HCT116 (cell line): ENCODE results near the gene C1QL3. TPM values are rescaled to one million over a fixed set of nuclear protein-coding genes. Genes with fewer than 3 reads are reported as not detected.

Experiments
- ATAC-seq: fragments of 200-7000 bp; cut with Tn5 transposase; 2 replicates; pipeline ENCODE4 v1.9.1; 2020; ENCODE audit warnings: mild to moderate bottlenecking, moderate library complexity
- BruUV-seq: library from RNA; stranded (reverse); fragments of 400-500 nt; replicated peaks from 2 replicates; lab custom pipeline; 2021; lab: Mats Ljungman, UMichigan
- CTCF ChIA-PET: fragments of 300-600 bp; sonication (Branson Sonifier 250); formaldehyde crosslinking; loops from one replicate; lab custom pipeline; 2021; ENCODE audit warnings: antibody characterized with exemption; lab: Charles Lee
- POLR2A ChIA-PET: fragments of 300-600, 350-600 bp; sonication (Branson Sonifier 250); formaldehyde crosslinking; loops from one replicate; lab custom pipeline; 2021; ENCODE audit warnings: antibody characterized with exemption; lab: Charles Lee
- RAD21 ChIA-PET, 2 experiments: fragments of 300-600 bp; sonication (Branson Sonifier 250); formaldehyde crosslinking; loops; one replicate each; lab custom pipeline; 2023; ENCODE audit warnings: low total read pairs in 2 of 2; ENCODE audit not compliant: uncharacterized antibody in 2 of 2, unreplicated experiment in 2 of 2, low non-redundant PET in 1 of 2; lab: Charles Lee
- DNase-seq: peaks from one replicate; pipeline ENCODE4 v3.0.0-alpha.2; 2010; ENCODE audit warnings: low read depth, low spot score
- H2AFZ ChIP-seq: fragments of 200-600 bp; shearing (Covaris generic), sonication (generic); 2 replicates; pipeline ENCODE4 v1.6.1; 2017; ENCODE audit warnings: low read depth, mixed run types, mixed read lengths, antibody characterized with exemption, low read length; ENCODE audit not compliant: poor library complexity, severe bottlenecking
- H3K27ac ChIP-seq: 2 replicates; pipeline ENCODE4 v1.5.1; 2012; ENCODE audit warnings: low read depth, low read length
- H3K27me3 ChIP-seq: fragments of 200-600 bp; sonication (generic); 2 replicates; pipeline ENCODE4 v1.6.1; 2016; ENCODE audit warnings: mixed run types, low read length, mixed read lengths; ENCODE audit not compliant: insufficient read depth
- H3K36me3 ChIP-seq, 2 experiments: fragments of 200-500 bp in 1 of 2; fragments of 200-600 bp in 1 of 2; sonication (Bioruptor generic) in 1 of 2; sonication (generic) in 1 of 2; 2 replicates each; pipeline versions ENCODE4 v1.5.1 to v1.6.1; 2014 to 2016; ENCODE audit warnings: low read length in 2 of 2, inconsistent platforms in 1 of 2, mixed read lengths in 1 of 2, mixed run types in 1 of 2; ENCODE audit not compliant: insufficient read depth in 2 of 2, control insufficient read depth in 1 of 2
- H3K4me1 ChIP-seq, 2 experiments: fragments of 200-600 bp in 1 of 2; sonication (generic) in 1 of 2; 2 replicates each; pipeline versions ENCODE4 v1.5.1 to v1.6.1; 2012 to 2017; ENCODE audit warnings: low read length in 2 of 2, inconsistent platforms in 1 of 2, mild to moderate bottlenecking in 1 of 2, mixed read lengths in 1 of 2, mixed run types in 1 of 2, moderate library complexity in 1 of 2; ENCODE audit not compliant: insufficient read depth in 2 of 2, control insufficient read depth in 1 of 2
- H3K4me2 ChIP-seq: fragments of 200-600 bp; sonication (generic); 2 replicates; pipeline ENCODE4 v1.6.1; 2017; ENCODE audit warnings: mixed run types, low read length, mixed read lengths
- H3K4me3 ChIP-seq, 2 experiments: fragments of 200-600 bp in 1 of 2; sonication (generic) in 1 of 2; replicated peaks in 1 of 2; 2 replicates each; pipeline ENCODE4 v1.5.1; 2011 to 2016; ENCODE audit warnings: low read length in 2 of 2, control low read depth in 1 of 2, low read depth in 1 of 2, mild to moderate bottlenecking in 1 of 2, mixed read lengths in 1 of 2, mixed run types in 1 of 2
- H3K79me2 ChIP-seq: fragments of 200-600 bp; sonication (generic); 2 replicates; pipeline ENCODE4 v1.6.1; 2017; ENCODE audit warnings: mild to moderate bottlenecking, mixed run types, low read length, moderate library complexity, mixed read lengths; ENCODE audit not compliant: insufficient read depth
- H3K9ac ChIP-seq: fragments of 200-600 bp; sonication (generic); 2 replicates; pipeline ENCODE4 v1.6.1; 2016; ENCODE audit warnings: low read length, mixed read lengths
- H3K9me2 ChIP-seq: fragments of 200-600 bp; sonication (generic), shearing (Covaris generic); 2 replicates; pipeline ENCODE4 v1.6.1; 2017; ENCODE audit warnings: mixed run types, mild to moderate bottlenecking, moderate library complexity; ENCODE audit not compliant: insufficient read depth
- H3K9me3 ChIP-seq, 2 experiments: fragments of 200-500 bp in 1 of 2; fragments of 200-600 bp in 1 of 2; sonication (Bioruptor generic) in 1 of 2; sonication (generic) in 1 of 2; 2 replicates each; pipeline ENCODE4 v1.6.1; 2014 to 2017; ENCODE audit warnings: low read length in 2 of 2, mixed read lengths in 2 of 2, inconsistent platforms in 1 of 2, low read depth in 1 of 2, mild to moderate bottlenecking in 1 of 2, mixed run types in 1 of 2, moderate library complexity in 1 of 2; ENCODE audit not compliant: control insufficient read depth in 1 of 2, insufficient read depth in 1 of 2
- H4K20me1 ChIP-seq: fragments of 200-600 bp; sonication (generic), shearing (Covaris generic); 2 replicates; pipeline ENCODE4 v1.6.1; 2017; ENCODE audit warnings: mixed run types, mild to moderate bottlenecking, moderate library complexity; ENCODE audit not compliant: insufficient read depth
- POLR2A ChIP-seq: IDR thresholded peaks from 2 replicates; pipeline ENCODE4 v1.7.0; 2011; ENCODE audit warnings: borderline replicate concordance; ENCODE audit not compliant: insufficient read depth, insufficient read length; ENCODE audit errors: extremely low read depth
- RAD21 ChIP-seq: IDR thresholded peaks from 2 replicates; pipeline ENCODE4 v1.6.1; 2012; ENCODE audit warnings: low read depth, mild to moderate bottlenecking
- SP1 ChIP-seq: IDR thresholded peaks from 2 replicates; pipeline ENCODE4 v1.6.1; 2012; ENCODE audit warnings: low read depth
- YY1 ChIP-seq: IDR thresholded peaks from 2 replicates; pipeline ENCODE4 v1.6.1; 2011; ENCODE audit warnings: low read length, low read depth, moderate library complexity, mild to moderate bottlenecking; ENCODE audit not compliant: insufficient replicate concordance; ENCODE audit errors: extremely low read depth
- ZFX ChIP-seq: fragments of 450-650 bp; IDR thresholded peaks from 2 replicates; pipeline ENCODE4 v1.6.1; 2017
- ZNF274 ChIP-seq: fragments of 200-500 bp; sonication (Bioruptor generic); IDR thresholded peaks from 2 replicates; pipeline ENCODE4 v1.6.1; 2014; ENCODE audit warnings: mild to moderate bottlenecking, low read depth, low read length, inconsistent platforms
- intact Hi-C: fragments of 100-400 bp; cut with micrococcal nuclease; formaldehyde crosslinking; loops from 2 replicates; pipeline ENCODE4 v1.10.0; 2022
- total RNA-seq: library from RNA; stranded (reverse); gene quantifications from one replicate; pipeline ENCODE4 v1.2.1, GENCODE V29; 2021; ENCODE audit not compliant: unreplicated experiment
- TF ChIP-seq, protein P1 (sequence below), 3 experiments: fragments of 200-600 bp in 1 of 3; sonication (generic) in 1 of 3; IDR thresholded peaks in 2 of 3; conservative IDR thresholded peaks in 1 of 3; 2 replicates each; pipeline ENCODE4 v1.5.1; 2012 to 2017; ENCODE audit warnings: low read depth in 2 of 3, low read length in 2 of 3, antibody characterized with exemption in 1 of 3, borderline replicate concordance in 1 of 3, control low read depth in 1 of 3, mild to moderate bottlenecking in 1 of 3, mixed read lengths in 1 of 3, mixed run types in 1 of 3, moderate library complexity in 1 of 3; ENCODE audit not compliant: insufficient read depth in 1 of 3
- TF ChIP-seq, protein P2 (sequence below): IDR thresholded peaks from 2 replicates; pipeline ENCODE4 v1.6.1; 2011; ENCODE audit warnings: mild to moderate bottlenecking, low read length, moderate library complexity; ENCODE audit not compliant: insufficient replicate concordance; ENCODE audit errors: extremely low read depth
- TF ChIP-seq, protein P3 (sequence below): IDR thresholded peaks from 2 replicates; pipeline ENCODE4 v1.6.1; 2012; ENCODE audit warnings: low read depth

The C1QL3 gene
- total RNA-seq, 1 experiment from 2014 or later = not detected

DNA sequence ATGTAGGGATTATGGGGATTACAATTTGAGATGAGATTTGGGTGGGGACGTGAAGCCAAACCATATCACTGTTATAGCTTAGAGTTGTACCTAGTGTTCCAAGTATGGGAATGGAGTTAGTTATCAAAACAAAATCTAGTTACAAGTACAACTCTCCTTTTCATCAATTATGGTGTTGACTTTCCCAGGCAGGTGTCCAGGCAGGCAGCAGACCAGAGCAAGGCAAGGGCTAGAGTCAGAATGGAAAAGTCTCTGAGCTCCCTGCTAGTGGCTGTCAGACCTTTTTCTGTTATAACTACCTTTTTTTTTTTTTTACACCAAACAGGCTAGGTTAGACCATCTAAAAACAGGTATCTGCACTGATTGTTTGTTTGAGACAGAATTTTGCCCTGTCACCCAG is 55.7 kb downstream of the C1QL3 start:
- H3K4me1 ChIP-seq = peaks cover 0 to 7% of the 10 kb centered on the region in 2 experiments; a peak in 1 of 4 replicates
- no peak overlapping the region for H3K4me2 ChIP-seq
- ChIA-PET RAD21 (no interaction called here), CTCF (no interaction called here), POLR2A (no interaction called here)
- H3K9me3 ChIP-seq = no peaks in the 10 kb centered on the region
- H2AFZ ChIP-seq = no peak overlapping the region
- TF ChIP-seq SP1 (no peak), ZFX (no peak), ZNF274 (no peak), POLR2A (no peak), YY1 (no peak), RAD21 (no peak)
- TF ChIP-seq, protein P1, sequence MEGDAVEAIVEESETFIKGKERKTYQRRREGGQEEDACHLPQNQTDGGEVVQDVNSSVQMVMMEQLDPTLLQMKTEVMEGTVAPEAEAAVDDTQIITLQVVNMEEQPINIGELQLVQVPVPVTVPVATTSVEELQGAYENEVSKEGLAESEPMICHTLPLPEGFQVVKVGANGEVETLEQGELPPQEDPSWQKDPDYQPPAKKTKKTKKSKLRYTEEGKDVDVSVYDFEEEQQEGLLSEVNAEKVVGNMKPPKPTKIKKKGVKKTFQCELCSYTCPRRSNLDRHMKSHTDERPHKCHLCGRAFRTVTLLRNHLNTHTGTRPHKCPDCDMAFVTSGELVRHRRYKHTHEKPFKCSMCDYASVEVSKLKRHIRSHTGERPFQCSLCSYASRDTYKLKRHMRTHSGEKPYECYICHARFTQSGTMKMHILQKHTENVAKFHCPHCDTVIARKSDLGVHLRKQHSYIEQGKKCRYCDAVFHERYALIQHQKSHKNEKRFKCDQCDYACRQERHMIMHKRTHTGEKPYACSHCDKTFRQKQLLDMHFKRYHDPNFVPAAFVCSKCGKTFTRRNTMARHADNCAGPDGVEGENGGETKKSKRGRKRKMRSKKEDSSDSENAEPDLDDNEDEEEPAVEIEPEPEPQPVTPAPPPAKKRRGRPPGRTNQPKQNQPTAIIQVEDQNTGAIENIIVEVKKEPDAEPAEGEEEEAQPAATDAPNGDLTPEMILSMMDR (IDR thresholded peaks at IDR 0.05 in 2 of 3, conservative IDR thresholded peaks at IDR 0.05 in 1 of 3; ENCODE audit: borderline replicate concordance in 1 of 3, insufficient read depth in 1 of 3, low read depth in 2 of 3, low read length in 2 of 3) = no peak
- TF ChIP-seq, protein P2, sequence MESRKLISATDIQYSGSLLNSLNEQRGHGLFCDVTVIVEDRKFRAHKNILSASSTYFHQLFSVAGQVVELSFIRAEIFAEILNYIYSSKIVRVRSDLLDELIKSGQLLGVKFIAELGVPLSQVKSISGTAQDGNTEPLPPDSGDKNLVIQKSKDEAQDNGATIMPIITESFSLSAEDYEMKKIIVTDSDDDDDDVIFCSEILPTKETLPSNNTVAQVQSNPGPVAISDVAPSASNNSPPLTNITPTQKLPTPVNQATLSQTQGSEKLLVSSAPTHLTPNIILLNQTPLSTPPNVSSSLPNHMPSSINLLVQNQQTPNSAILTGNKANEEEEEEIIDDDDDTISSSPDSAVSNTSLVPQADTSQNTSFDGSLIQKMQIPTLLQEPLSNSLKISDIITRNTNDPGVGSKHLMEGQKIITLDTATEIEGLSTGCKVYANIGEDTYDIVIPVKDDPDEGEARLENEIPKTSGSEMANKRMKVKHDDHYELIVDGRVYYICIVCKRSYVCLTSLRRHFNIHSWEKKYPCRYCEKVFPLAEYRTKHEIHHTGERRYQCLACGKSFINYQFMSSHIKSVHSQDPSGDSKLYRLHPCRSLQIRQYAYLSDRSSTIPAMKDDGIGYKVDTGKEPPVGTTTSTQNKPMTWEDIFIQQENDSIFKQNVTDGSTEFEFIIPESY = no peak
- TF ChIP-seq, protein P3, sequence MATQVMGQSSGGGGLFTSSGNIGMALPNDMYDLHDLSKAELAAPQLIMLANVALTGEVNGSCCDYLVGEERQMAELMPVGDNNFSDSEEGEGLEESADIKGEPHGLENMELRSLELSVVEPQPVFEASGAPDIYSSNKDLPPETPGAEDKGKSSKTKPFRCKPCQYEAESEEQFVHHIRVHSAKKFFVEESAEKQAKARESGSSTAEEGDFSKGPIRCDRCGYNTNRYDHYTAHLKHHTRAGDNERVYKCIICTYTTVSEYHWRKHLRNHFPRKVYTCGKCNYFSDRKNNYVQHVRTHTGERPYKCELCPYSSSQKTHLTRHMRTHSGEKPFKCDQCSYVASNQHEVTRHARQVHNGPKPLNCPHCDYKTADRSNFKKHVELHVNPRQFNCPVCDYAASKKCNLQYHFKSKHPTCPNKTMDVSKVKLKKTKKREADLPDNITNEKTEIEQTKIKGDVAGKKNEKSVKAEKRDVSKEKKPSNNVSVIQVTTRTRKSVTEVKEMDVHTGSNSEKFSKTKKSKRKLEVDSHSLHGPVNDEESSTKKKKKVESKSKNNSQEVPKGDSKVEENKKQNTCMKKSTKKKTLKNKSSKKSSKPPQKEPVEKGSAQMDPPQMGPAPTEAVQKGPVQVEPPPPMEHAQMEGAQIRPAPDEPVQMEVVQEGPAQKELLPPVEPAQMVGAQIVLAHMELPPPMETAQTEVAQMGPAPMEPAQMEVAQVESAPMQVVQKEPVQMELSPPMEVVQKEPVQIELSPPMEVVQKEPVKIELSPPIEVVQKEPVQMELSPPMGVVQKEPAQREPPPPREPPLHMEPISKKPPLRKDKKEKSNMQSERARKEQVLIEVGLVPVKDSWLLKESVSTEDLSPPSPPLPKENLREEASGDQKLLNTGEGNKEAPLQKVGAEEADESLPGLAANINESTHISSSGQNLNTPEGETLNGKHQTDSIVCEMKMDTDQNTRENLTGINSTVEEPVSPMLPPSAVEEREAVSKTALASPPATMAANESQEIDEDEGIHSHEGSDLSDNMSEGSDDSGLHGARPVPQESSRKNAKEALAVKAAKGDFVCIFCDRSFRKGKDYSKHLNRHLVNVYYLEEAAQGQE = no peak
- no peaks in the 10 kb centered on the region for H3K36me3 ChIP-seq
- BruUV-seq = no TSS peak
- DNase-seq (no peak), ATAC-seq (no peak)
- intact Hi-C loops = no loop called here
- no peaks in the 10 kb centered on the region for H3K9me2 ChIP-seq
- 0 out of 2 replicates have a peak, but pooled peaks cover 5% of the 10 kb centered on the region for H4K20me1 ChIP-seq
- no peak overlapping the region for H3K27ac ChIP-seq
- H3K27me3 ChIP-seq = no peaks in the 10 kb centered on the region
- no peak overlapping the region for H3K9ac ChIP-seq
- peaks cover 11% of the 10 kb centered on the region for H3K79me2 ChIP-seq
- no peak overlapping the region for H3K4me3 ChIP-seq

Other genes with a start within 250 kb of the C1QL3 start
- 25.8 TPM for gene PTER, start 84.9 kb downstream of the C1QL3 start, total RNA-seq